GM18505 (cell line): Measurements from ENCODE around the gene MRNIP.
"Not testable (repeated sequence)": the region's sequence is repeated elsewhere in the genome, so short reads cannot be mapped to it uniquely, and the experiment has no call there.

Experiments used
- ATAC-seq: cut with Tn5 transposase; IDR thresholded peaks from one replicate; pipeline ENCODE4 v1.9.1; 2021; ENCODE audit not compliant: unreplicated experiment
- POLR2A ChIP-seq: IDR thresholded peaks from 4 replicates; pipeline ENCODE4 v1.6.1; 2011; ENCODE audit warnings: borderline replicate concordance; ENCODE audit not compliant: insufficient read depth, insufficient read length; ENCODE audit errors: extremely low read depth

The MRNIP gene

DNA sequence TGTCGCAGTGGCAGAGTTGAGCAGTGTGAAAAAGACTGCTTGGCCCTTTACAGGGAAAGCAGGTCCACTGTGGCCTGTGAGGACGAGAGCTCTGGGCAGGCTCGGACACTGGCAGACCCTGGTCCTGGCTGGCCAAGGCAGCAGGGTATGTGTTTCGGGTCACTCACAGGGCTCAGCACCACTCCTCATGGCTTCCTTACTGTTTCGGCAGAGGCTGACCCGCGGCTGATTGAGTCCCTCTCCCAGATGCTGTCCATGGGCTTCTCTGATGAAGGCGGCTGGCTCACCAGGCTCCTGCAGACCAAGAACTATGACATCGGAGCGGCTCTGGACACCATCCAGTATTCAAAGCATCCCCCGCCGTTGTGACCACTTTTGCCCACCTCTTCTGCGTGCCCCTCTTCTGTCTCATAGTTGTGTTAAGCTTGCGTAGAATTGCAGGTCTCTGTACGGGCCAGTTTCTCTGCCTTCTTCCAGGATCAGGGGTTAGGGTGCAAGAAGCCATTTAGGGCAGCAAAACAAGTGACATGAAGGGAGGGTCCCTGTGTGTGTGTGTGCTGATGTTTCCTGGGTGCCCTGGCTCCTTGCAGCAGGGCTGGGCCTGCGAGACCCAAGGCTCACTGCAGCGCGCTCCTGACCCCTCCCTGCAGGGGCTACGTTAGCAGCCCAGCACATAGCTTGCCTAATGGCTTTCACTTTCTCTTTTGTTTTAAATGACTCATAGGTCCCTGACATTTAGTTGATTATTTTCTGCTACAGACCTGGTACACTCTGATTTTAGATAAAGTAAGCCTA, 22.2 kb downstream of the MRNIP start:
- ATAC-seq: no peak
- TF ChIP-seq POLR2A: no peak

DNA sequence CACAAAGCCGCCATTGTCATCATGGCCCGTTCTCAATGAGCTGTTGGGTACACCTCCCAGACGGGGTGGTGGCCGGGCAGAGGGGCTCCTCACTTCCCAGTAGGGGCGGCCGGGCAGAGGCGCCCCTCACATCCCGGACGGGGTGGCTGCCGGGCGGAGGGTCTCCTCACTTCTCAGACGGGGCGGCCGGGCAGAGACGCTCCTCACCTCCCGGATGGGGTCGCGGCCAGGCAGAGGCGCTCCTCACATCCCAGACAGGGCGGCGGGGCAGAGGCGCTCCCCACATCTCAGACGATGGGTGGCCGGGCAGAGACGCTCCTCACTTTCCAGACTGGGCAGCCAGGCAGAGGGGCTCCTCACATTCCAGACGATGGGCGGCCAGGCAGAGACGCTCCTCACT, 23.7 kb downstream of the MRNIP start:
- ATAC-seq: not testable (repeated sequence)

DNA sequence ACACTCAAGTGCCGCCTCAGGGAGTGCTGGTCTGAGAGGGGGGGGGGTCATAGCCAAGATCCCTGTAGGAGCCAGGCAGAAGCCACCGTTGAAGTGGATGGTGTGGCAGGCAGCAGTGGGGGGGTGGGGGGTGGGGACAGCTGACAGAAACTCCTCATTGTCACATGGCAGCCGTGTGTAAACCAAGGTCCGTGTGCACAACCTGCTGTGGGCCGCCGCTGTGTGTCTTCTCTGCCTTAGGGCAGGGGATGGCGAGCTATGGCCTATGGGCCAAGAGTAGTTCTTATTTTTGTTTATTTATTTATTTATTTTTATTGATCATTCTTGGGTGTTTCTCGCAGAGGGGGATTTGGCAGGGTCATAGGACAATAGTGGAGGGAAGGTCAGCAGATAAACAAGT, 24.5 kb downstream of the MRNIP start:
- no peak for ATAC-seq
- no peak for TF ChIP-seq POLR2A

GRCh38 chr5:179833709-179834070, 24.9 kb downstream of the MRNIP start:
- no peak for ATAC-seq

DNA sequence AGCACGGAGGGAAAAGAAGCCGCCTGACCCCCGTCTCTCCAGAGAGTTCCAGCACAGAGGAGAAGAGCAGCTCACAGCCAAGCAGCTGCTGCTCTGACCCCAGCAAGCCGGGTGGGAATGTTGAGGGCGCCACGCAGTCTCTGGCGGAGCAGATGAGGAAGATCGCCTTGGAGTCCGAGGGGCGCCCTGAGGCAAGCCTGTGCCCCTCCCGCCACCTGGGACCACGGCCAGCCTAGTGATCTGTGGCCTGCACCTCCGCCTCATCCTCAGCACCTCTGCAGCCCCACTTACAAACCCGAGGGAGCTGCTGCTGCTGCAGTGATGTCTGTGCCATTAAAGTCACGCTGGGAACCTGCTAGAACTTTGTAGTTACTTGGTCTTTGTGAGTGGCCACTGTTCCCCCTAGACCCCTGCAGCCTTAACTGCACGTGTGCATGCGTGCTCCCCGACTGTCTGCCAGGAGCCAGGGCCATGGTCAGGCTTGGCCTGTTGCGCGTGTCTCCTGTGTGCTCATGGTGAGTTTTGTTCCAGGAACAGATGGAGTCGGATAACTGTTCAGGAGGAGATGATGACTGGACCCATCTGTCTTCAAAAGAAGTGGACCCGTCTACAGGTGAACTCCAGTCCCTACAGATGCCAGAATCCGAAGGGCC, 25.4 kb downstream of the MRNIP start:
- TF ChIP-seq POLR2A: no peak
- ATAC-seq: no peak

More at GRCh38 chr5:179833709-179834070, 24.9 kb downstream of the MRNIP start:
- no peak for TF ChIP-seq POLR2A

- TF ChIP-seq POLR2A: no peak
Measured at GRCh38 chr5:179832039-179832745, 26.4 kb downstream of the MRNIP start.

GRCh38 chr5:179830818-179831468, 27.7 kb downstream of the MRNIP start:
- no peak for ATAC-seq
- TF ChIP-seq POLR2A: no peak

More at GRCh38 chr5:179832039-179832745, 26.4 kb downstream of the MRNIP start:
- ATAC-seq: no peak

GRCh38 chr5:179829732-179830435, 28.7 kb downstream of the MRNIP start:
- TF ChIP-seq POLR2A: no peak
- ATAC-seq: no peak

DNA sequence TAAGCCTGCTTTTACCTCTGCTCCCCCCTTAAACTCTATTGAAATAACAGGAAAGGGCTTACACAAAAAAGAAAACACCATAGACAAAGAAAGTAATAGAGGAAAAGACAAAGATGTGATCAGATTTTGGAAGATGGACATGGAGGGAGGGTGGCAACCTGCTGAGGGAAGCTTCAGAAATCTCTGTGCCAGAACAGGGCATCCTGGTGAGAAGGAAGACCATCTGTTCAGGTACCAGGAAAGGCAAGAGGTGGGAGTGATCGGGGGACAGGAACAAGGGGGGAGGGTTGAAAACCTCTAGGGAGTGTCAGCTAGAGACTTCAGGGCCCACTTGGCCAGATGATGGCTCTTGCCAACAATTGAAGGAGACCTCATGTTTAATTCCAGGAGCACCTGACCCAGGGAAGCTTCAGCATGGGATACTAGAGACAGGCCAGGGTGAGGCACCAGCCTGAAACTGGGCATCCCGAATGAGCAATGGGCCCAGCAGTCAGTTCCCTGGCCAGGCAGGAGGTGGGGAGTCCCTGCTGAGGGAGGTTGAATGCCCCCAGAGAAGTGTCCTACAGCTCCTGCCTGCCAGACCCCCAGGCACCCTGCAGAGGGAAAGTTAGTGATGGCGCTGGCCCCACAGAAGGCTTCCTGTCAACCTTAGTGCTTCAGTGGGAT, 29.7 kb downstream of the MRNIP start:
- no peak for ATAC-seq

DNA sequence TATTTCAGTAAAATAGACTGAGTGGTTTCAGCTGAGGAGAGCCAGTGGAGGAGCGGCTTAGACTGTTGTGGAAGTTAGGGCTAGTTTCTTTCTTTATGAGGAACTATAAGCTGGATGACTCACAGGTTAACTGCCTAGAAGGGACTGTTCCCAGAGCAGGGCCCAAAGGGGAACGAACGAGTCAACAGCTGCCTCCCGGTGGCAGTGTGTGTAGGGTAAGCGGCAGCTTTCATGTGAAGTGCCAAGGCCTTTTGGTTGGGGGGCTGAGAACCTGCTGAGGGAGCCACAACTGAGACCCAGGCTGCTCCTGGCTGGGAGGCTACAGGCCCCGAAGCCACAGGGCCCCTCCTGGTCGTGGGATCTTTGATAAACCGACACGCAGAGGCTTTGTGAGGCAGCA, 30.9 kb downstream of the MRNIP start:
- ATAC-seq: no peak
- no peak for TF ChIP-seq POLR2A

More for the DNA sequence above, 29.7 kb downstream of the MRNIP start:
- TF ChIP-seq POLR2A: no peak

- no peak for TF ChIP-seq POLR2A
- no peak for ATAC-seq
Measured at GRCh38 chr5:179825655-179826182, 32.9 kb downstream of the MRNIP start.

GRCh38 chr5:179824745-179825112, 33.9 kb downstream of the MRNIP start:
- no peak for ATAC-seq
- no peak for TF ChIP-seq POLR2A
